WTC11 (cell line): ENCODE data around the gene UBAP2.

Experiments
- CBFB ChIP-seq: sonication (generic); formaldehyde crosslinking; IDR thresholded peaks from 2 replicates; pipeline ENCODE4 v1.8.1; 2022; ENCODE audit warnings: mild to moderate bottlenecking, low read depth, missing genetic modification reagents
- CTCF ChIP-seq: fragments of 200-600 bp; IDR thresholded peaks from 2 replicates; pipeline ENCODE4 v1.8.0; 2022; ENCODE audit warnings: antibody characterized with exemption
- SOX15 ChIP-seq: fragments of 250-450 bp; sonication (Bioruptor Pico); IDR thresholded peaks from 2 replicates; pipeline ENCODE4 v1.9.0; 2021; ENCODE audit warnings: mild to moderate bottlenecking
- SP1 ChIP-seq: sonication (generic); formaldehyde crosslinking; conservative IDR thresholded peaks from 2 replicates; pipeline ENCODE4 v1.8.1; 2022; ENCODE audit warnings: missing genetic modification reagents

- no peak for TF ChIP-seq CTCF
- no peak for TF ChIP-seq SP1 (CRISPR knock-in tag)
- no peak for TF ChIP-seq SOX15 (CRISPR knock-in tag)
- TF ChIP-seq CBFB (CRISPR knock-in tag), result no peak
Observed at GRCh38 chr9:34098307-34098706, 49.6 kb upstream of the UBAP2 start.
